ENCODE measurements around the gene GUCY1A1.

The GUCY1A1 gene

GRCh38 chr4:155656025-155656424 is 10.6 kb upstream of the GUCY1A1 start:
- Histone ChIP-seq H3K4me1 (ENCODE audit: control insufficient read depth, low read depth, low read length) (no peaks in the 10 kb centered on the region), H3K27ac (ENCODE audit: low read depth, low read length) (no peak overlapping the region), H3K9ac (ENCODE audit: low read length) (no peak overlapping the region), H2BK15ac (replicated peaks; ENCODE audit: low read depth) (no peak overlapping the region), H3K4ac (ENCODE audit: low read depth, low read length) (no peak overlapping the region), H3K79me2 (ENCODE audit: control insufficient read depth, insufficient read depth, low read length) (no peaks in the 10 kb centered on the region), H3K23ac (ENCODE audit: low read length) (no peak overlapping the region), H2AK5ac (ENCODE audit: low read length) (no peak overlapping the region), H4K5ac (ENCODE audit: low read length) (no peak overlapping the region), H4K8ac (ENCODE audit: low read depth, low read length) (no peak overlapping the region), H3K27me3 (ENCODE audit: insufficient read depth, low read length, poor library complexity) (no peaks in the 10 kb centered on the region), H3K4me3 (ENCODE audit: low read length) (no peak overlapping the region), H3K18ac (ENCODE audit: low read length) (no peak overlapping the region), H2BK120ac (ENCODE audit: low read depth, low read length) (no peak overlapping the region), H2BK5ac (ENCODE audit: low read length) (no peak overlapping the region), H3K56ac (ENCODE audit: low read length) (no peak overlapping the region), H3K36me3 (ENCODE audit: control insufficient read depth, insufficient read depth, low read length) (no peaks in the 10 kb centered on the region), H3K4me2 (ENCODE audit: low read length) (no peak overlapping the region), H3K79me1 (ENCODE audit: low read length) (no peaks in the 10 kb centered on the region)
- no CpG with 5 or more reads among the region's 4 CpGs for WGBS (ENCODE audit: extremely low coverage, insufficient coverage, low lambda C conversion rate)
- no peak for DNase-seq

- no peaks in the 10 kb centered on the region for H3K79me2 ChIP-seq (ENCODE audit: control insufficient read depth, insufficient read depth, low read length)
- H3K36me3 ChIP-seq (ENCODE audit: control insufficient read depth, insufficient read depth, low read length) = no peaks in the 10 kb centered on the region
- no peak overlapping the region for H3K27ac ChIP-seq (ENCODE audit: low read depth, low read length)
- no peak overlapping the region for H2AK5ac ChIP-seq (ENCODE audit: low read length)
- H3K27me3 ChIP-seq (ENCODE audit: insufficient read depth, low read length, poor library complexity) = no peaks in the 10 kb centered on the region
- no peak overlapping the region for H3K23ac ChIP-seq (ENCODE audit: low read length)
- H3K56ac ChIP-seq (ENCODE audit: low read length) = no peak overlapping the region
- DNase-seq = no peak
- no peak overlapping the region for H3K4me2 ChIP-seq (ENCODE audit: low read length)
- H4K5ac ChIP-seq (ENCODE audit: low read length) = no peak overlapping the region
- no peak overlapping the region for H4K8ac ChIP-seq (ENCODE audit: low read depth, low read length)
- no peak overlapping the region for H3K9ac ChIP-seq (ENCODE audit: low read length)
- H2BK15ac ChIP-seq (replicated peaks; ENCODE audit: low read depth) = no peak overlapping the region
- H2BK5ac ChIP-seq (ENCODE audit: low read length) = no peak overlapping the region
- no peaks in the 10 kb centered on the region for H3K79me1 ChIP-seq (ENCODE audit: low read length)
- no peak overlapping the region for H2BK120ac ChIP-seq (ENCODE audit: low read depth, low read length)
- no peaks in the 10 kb centered on the region for H3K4me1 ChIP-seq (ENCODE audit: control insufficient read depth, low read depth, low read length)
- no peak overlapping the region for H3K18ac ChIP-seq (ENCODE audit: low read length)
- H3K4me3 ChIP-seq (ENCODE audit: low read length) = no peak overlapping the region
- H3K4ac ChIP-seq (ENCODE audit: low read depth, low read length) = no peak overlapping the region
These were observed 9.5 kb upstream of the GUCY1A1 start for GRCh38 chr4:155657169-155657568.

GRCh38 chr4:155657985-155658680 is 8.5 kb upstream of the GUCY1A1 start:
- no peak overlapping the region for H2BK15ac ChIP-seq (replicated peaks; ENCODE audit: low read depth)
- no peak overlapping the region for H3K18ac ChIP-seq (ENCODE audit: low read length)
- H2AK5ac ChIP-seq (ENCODE audit: low read length) = no peak overlapping the region
- no peak overlapping the region for H3K23ac ChIP-seq (ENCODE audit: low read length)
- H3K4ac ChIP-seq (ENCODE audit: low read depth, low read length) = no peak overlapping the region
- H3K27me3 ChIP-seq (ENCODE audit: insufficient read depth, low read length, poor library complexity) = no peaks in the 10 kb centered on the region
- no peak overlapping the region for H3K56ac ChIP-seq (ENCODE audit: low read length)
- no peak overlapping the region for H3K9ac ChIP-seq (ENCODE audit: low read length)
- no peak for DNase-seq
- H3K79me1 ChIP-seq (ENCODE audit: low read length) = no peaks in the 10 kb centered on the region
- no peak overlapping the region for H3K4me2 ChIP-seq (ENCODE audit: low read length)
- no peaks in the 10 kb centered on the region for H3K36me3 ChIP-seq (ENCODE audit: control insufficient read depth, insufficient read depth, low read length)
- H3K27ac ChIP-seq (ENCODE audit: low read depth, low read length) = no peak overlapping the region
- H2BK5ac ChIP-seq (ENCODE audit: low read length) = no peak overlapping the region
- WGBS (ENCODE audit: extremely low coverage, insufficient coverage, low lambda C conversion rate) = no CpG with 5 or more reads among the region's 1 CpG
- no peak overlapping the region for H2BK120ac ChIP-seq (ENCODE audit: low read depth, low read length)
- no peak overlapping the region for H4K8ac ChIP-seq (ENCODE audit: low read depth, low read length)
- H4K5ac ChIP-seq (ENCODE audit: low read length) = no peak overlapping the region
- no peaks in the 10 kb centered on the region for H3K4me1 ChIP-seq (ENCODE audit: control insufficient read depth, low read depth, low read length)
- H3K4me3 ChIP-seq (ENCODE audit: low read length) = no peak overlapping the region
- no peaks in the 10 kb centered on the region for H3K79me2 ChIP-seq (ENCODE audit: control insufficient read depth, insufficient read depth, low read length)

GRCh38 chr4:155658681-155659064 is 8.0 kb upstream of the GUCY1A1 start:
- H3K4me3 ChIP-seq (ENCODE audit: low read length) = no peak overlapping the region
- WGBS (ENCODE audit: extremely low coverage, insufficient coverage, low lambda C conversion rate) = no CpG with 5 or more reads among the region's 1 CpG
- no peaks in the 10 kb centered on the region for H3K4me1 ChIP-seq (ENCODE audit: control insufficient read depth, low read depth, low read length)
- no peak overlapping the region for H3K4me2 ChIP-seq (ENCODE audit: low read length)
- no peaks in the 10 kb centered on the region for H3K79me2 ChIP-seq (ENCODE audit: control insufficient read depth, insufficient read depth, low read length)
- H3K27me3 ChIP-seq (ENCODE audit: insufficient read depth, low read length, poor library complexity) = no peaks in the 10 kb centered on the region
- no peak overlapping the region for H4K5ac ChIP-seq (ENCODE audit: low read length)
- no peak overlapping the region for H2BK120ac ChIP-seq (ENCODE audit: low read depth, low read length)
- no peaks in the 10 kb centered on the region for H3K36me3 ChIP-seq (ENCODE audit: control insufficient read depth, insufficient read depth, low read length)
- H2BK15ac ChIP-seq (replicated peaks; ENCODE audit: low read depth) = no peak overlapping the region
- H4K8ac ChIP-seq (ENCODE audit: low read depth, low read length) = no peak overlapping the region
- H3K79me1 ChIP-seq (ENCODE audit: low read length) = no peaks in the 10 kb centered on the region
- H3K23ac ChIP-seq (ENCODE audit: low read length) = no peak overlapping the region
- H3K56ac ChIP-seq (ENCODE audit: low read length) = no peak overlapping the region
- H3K27ac ChIP-seq (ENCODE audit: low read depth, low read length) = no peak overlapping the region
- H3K18ac ChIP-seq (ENCODE audit: low read length) = no peak overlapping the region
- no peak for DNase-seq
- no peak overlapping the region for H2BK5ac ChIP-seq (ENCODE audit: low read length)
- H3K9ac ChIP-seq (ENCODE audit: low read length) = no peak overlapping the region
- H3K4ac ChIP-seq (ENCODE audit: low read depth, low read length) = no peak overlapping the region
- no peak overlapping the region for H2AK5ac ChIP-seq (ENCODE audit: low read length)

- WGBS (ENCODE audit: extremely low coverage, insufficient coverage, low lambda C conversion rate) = no CpG with 5 or more reads among the region's 1 CpG
- no peak for DNase-seq
- H2BK5ac ChIP-seq (ENCODE audit: low read length) = no peak overlapping the region
- H2AK5ac ChIP-seq (ENCODE audit: low read length) = no peak overlapping the region
- H2BK15ac ChIP-seq (replicated peaks; ENCODE audit: low read depth) = no peak overlapping the region
- no peaks in the 10 kb centered on the region for H3K4me1 ChIP-seq (ENCODE audit: control insufficient read depth, low read depth, low read length)
- H3K79me2 ChIP-seq (ENCODE audit: control insufficient read depth, insufficient read depth, low read length) = no peaks in the 10 kb centered on the region
- H3K79me1 ChIP-seq (ENCODE audit: low read length) = no peaks in the 10 kb centered on the region
- H3K9ac ChIP-seq (ENCODE audit: low read length) = no peak overlapping the region
- no peaks in the 10 kb centered on the region for H3K36me3 ChIP-seq (ENCODE audit: control insufficient read depth, insufficient read depth, low read length)
- no peak overlapping the region for H2BK120ac ChIP-seq (ENCODE audit: low read depth, low read length)
- H3K4me3 ChIP-seq (ENCODE audit: low read length) = no peak overlapping the region
- H3K56ac ChIP-seq (ENCODE audit: low read length) = no peak overlapping the region
- H3K4ac ChIP-seq (ENCODE audit: low read depth, low read length) = no peak overlapping the region
- H3K27me3 ChIP-seq (ENCODE audit: insufficient read depth, low read length, poor library complexity) = no peaks in the 10 kb centered on the region
- no peak overlapping the region for H3K27ac ChIP-seq (ENCODE audit: low read depth, low read length)
- H4K5ac ChIP-seq (ENCODE audit: low read length) = no peak overlapping the region
- no peak overlapping the region for H3K4me2 ChIP-seq (ENCODE audit: low read length)
- H4K8ac ChIP-seq (ENCODE audit: low read depth, low read length) = no peak overlapping the region
- no peak overlapping the region for H3K18ac ChIP-seq (ENCODE audit: low read length)
- H3K23ac ChIP-seq (ENCODE audit: low read length) = no peak overlapping the region
These were observed 7.5 kb upstream of the GUCY1A1 start for GRCh38 chr4:155659176-155659575.

GRCh38 chr4:155660436-155660835 is 6.2 kb upstream of the GUCY1A1 start:
- no peak overlapping the region for H3K23ac ChIP-seq (ENCODE audit: low read length)
- no peak overlapping the region for H3K9ac ChIP-seq (ENCODE audit: low read length)
- no peak overlapping the region for H2BK5ac ChIP-seq (ENCODE audit: low read length)
- H2BK120ac ChIP-seq (ENCODE audit: low read depth, low read length) = no peak overlapping the region
- no peak overlapping the region for H3K4ac ChIP-seq (ENCODE audit: low read depth, low read length)
- no peak overlapping the region for H2AK5ac ChIP-seq (ENCODE audit: low read length)
- no peak overlapping the region for H4K5ac ChIP-seq (ENCODE audit: low read length)
- no peaks in the 10 kb centered on the region for H3K36me3 ChIP-seq (ENCODE audit: control insufficient read depth, insufficient read depth, low read length)
- H3K4me2 ChIP-seq (ENCODE audit: low read length) = no peak overlapping the region
- H3K56ac ChIP-seq (ENCODE audit: low read length) = no peak overlapping the region
- H2BK15ac ChIP-seq (replicated peaks; ENCODE audit: low read depth) = no peak overlapping the region
- H3K18ac ChIP-seq (ENCODE audit: low read length) = no peak overlapping the region
- H3K27ac ChIP-seq (ENCODE audit: low read depth, low read length) = no peak overlapping the region
- peaks cover 4% of the 10 kb centered on the region for H3K4me1 ChIP-seq (ENCODE audit: control insufficient read depth, low read depth, low read length)
- H3K4me3 ChIP-seq (ENCODE audit: low read length) = no peak overlapping the region
- DNase-seq = no peak
- H3K27me3 ChIP-seq (ENCODE audit: insufficient read depth, low read length, poor library complexity) = peaks cover 2% of the 10 kb centered on the region
- no peaks in the 10 kb centered on the region for H3K79me2 ChIP-seq (ENCODE audit: control insufficient read depth, insufficient read depth, low read length)
- no peaks in the 10 kb centered on the region for H3K79me1 ChIP-seq (ENCODE audit: low read length)
- no CpG with 5 or more reads among the region's 2 CpGs for WGBS (ENCODE audit: extremely low coverage, insufficient coverage, low lambda C conversion rate)
- H4K8ac ChIP-seq (ENCODE audit: low read depth, low read length) = no peak overlapping the region
